ENCODE data around the gene CENPV.

GRCh38 chr17:16371742-16372141 is 18.5 kb upstream of the CENPV start:
- TF ChIP-seq POLR2A (IDR thresholded peaks at IDR 0.05; ENCODE audit: low read length) (no peak), GATA1 (IDR thresholded peaks at IDR 0.05; ENCODE audit: low read depth, low read length) (no peak)

Measured in erythroblast (primary cell).